ENCODE measurements around the gene CTDSP2.

CTDSP2 gene

GRCh38 chr12:57816001-57816854 lies 30.3 kb downstream of the CTDSP2 start:
- TF ChIP-seq FOXM1 (IDR thresholded peaks at IDR 0.05; ENCODE audit: borderline replicate concordance, low read depth) (no peak), CEBPB (IDR thresholded peaks at IDR 0.05) (no peak), EGR1 (IDR thresholded peaks at IDR 0.05) (no peak), CREB1 (IDR thresholded peaks at IDR 0.05; ENCODE audit: low read depth) (no peak), NFIC (IDR thresholded peaks at IDR 0.05) (no peak), YY1 (IDR thresholded peaks at IDR 0.05; ENCODE audit: low read depth) (no peak), ZBTB7A (IDR thresholded peaks at IDR 0.05; ENCODE audit: low read depth) (no peak), TAF1 (IDR thresholded peaks at IDR 0.05; ENCODE audit: low read depth) (no peak), RAD21 (IDR thresholded peaks at IDR 0.05; ENCODE audit: low read depth) (no peak), USF1 (IDR thresholded peaks at IDR 0.05) (no peak), EP300 (IDR thresholded peaks at IDR 0.05; ENCODE audit: borderline replicate concordance) (no peak), REST (IDR thresholded peaks at IDR 0.05; ENCODE audit: low read depth) (no peak), MAX (IDR thresholded peaks at IDR 0.05) (no peak), TEAD4 (IDR thresholded peaks at IDR 0.05) (no peak)

GRCh38 chr12:57815177-57816000 lies 31.1 kb downstream of the CTDSP2 start:
- TF ChIP-seq REST (IDR thresholded peaks at IDR 0.05; ENCODE audit: low read depth): no peak
- TF ChIP-seq EP300 (IDR thresholded peaks at IDR 0.05; ENCODE audit: borderline replicate concordance): no peak
- TF ChIP-seq NFIC (IDR thresholded peaks at IDR 0.05): no peak
- no peak for TF ChIP-seq TAF1 (IDR thresholded peaks at IDR 0.05; ENCODE audit: low read depth)
- TF ChIP-seq CEBPB (IDR thresholded peaks at IDR 0.05): no peak
- no peak for TF ChIP-seq TEAD4 (IDR thresholded peaks at IDR 0.05)
- no peak for TF ChIP-seq ZBTB7A (IDR thresholded peaks at IDR 0.05; ENCODE audit: low read depth)
- TF ChIP-seq EGR1 (IDR thresholded peaks at IDR 0.05): no peak
- TF ChIP-seq YY1 (IDR thresholded peaks at IDR 0.05; ENCODE audit: low read depth): no peak
- TF ChIP-seq MAX (IDR thresholded peaks at IDR 0.05): no peak
- TF ChIP-seq RAD21 (IDR thresholded peaks at IDR 0.05; ENCODE audit: low read depth): no peak
- no peak for TF ChIP-seq CREB1 (IDR thresholded peaks at IDR 0.05; ENCODE audit: low read depth)
- no peak for TF ChIP-seq TCF12 (IDR thresholded peaks at IDR 0.05; ENCODE audit: low read depth)

GRCh38 chr12:57813971-57814772 lies 32.4 kb downstream of the CTDSP2 start:
- TF ChIP-seq EP300 (IDR thresholded peaks at IDR 0.05; ENCODE audit: borderline replicate concordance): no peak
- TF ChIP-seq EGR1 (IDR thresholded peaks at IDR 0.05): no peak
- no peak for TF ChIP-seq RAD21 (IDR thresholded peaks at IDR 0.05; ENCODE audit: low read depth)
- TF ChIP-seq NFIC (IDR thresholded peaks at IDR 0.05): no peak
- no peak for TF ChIP-seq ZBTB7A (IDR thresholded peaks at IDR 0.05; ENCODE audit: low read depth)
- no peak for TF ChIP-seq USF1 (IDR thresholded peaks at IDR 0.05)
- TF ChIP-seq CREB1 (IDR thresholded peaks at IDR 0.05; ENCODE audit: low read depth): no peak
- TF ChIP-seq FOXM1 (IDR thresholded peaks at IDR 0.05; ENCODE audit: borderline replicate concordance, low read depth): no peak
- no peak for TF ChIP-seq YY1 (IDR thresholded peaks at IDR 0.05; ENCODE audit: low read depth)
- no peak for TF ChIP-seq TCF12 (IDR thresholded peaks at IDR 0.05; ENCODE audit: low read depth)

GRCh38 chr12:57813111-57813970 lies 33.2 kb downstream of the CTDSP2 start:
- no peak for TF ChIP-seq NFIC (IDR thresholded peaks at IDR 0.05)
- TF ChIP-seq FOXM1 (IDR thresholded peaks at IDR 0.05; ENCODE audit: borderline replicate concordance, low read depth): no peak
- TF ChIP-seq CREB1 (IDR thresholded peaks at IDR 0.05; ENCODE audit: low read depth): no peak
- no peak for TF ChIP-seq CEBPB (IDR thresholded peaks at IDR 0.05)
- no peak for TF ChIP-seq TAF1 (IDR thresholded peaks at IDR 0.05; ENCODE audit: low read depth)
- no peak for TF ChIP-seq TEAD4 (IDR thresholded peaks at IDR 0.05)
- no peak for TF ChIP-seq MAX (IDR thresholded peaks at IDR 0.05)
- TF ChIP-seq EP300 (IDR thresholded peaks at IDR 0.05; ENCODE audit: borderline replicate concordance): no peak
- TF ChIP-seq REST (IDR thresholded peaks at IDR 0.05; ENCODE audit: low read depth): no peak
- no peak for TF ChIP-seq RAD21 (IDR thresholded peaks at IDR 0.05; ENCODE audit: low read depth)
- TF ChIP-seq EGR1 (IDR thresholded peaks at IDR 0.05): no peak
- no peak for TF ChIP-seq YY1 (IDR thresholded peaks at IDR 0.05; ENCODE audit: low read depth)
- no peak for TF ChIP-seq TCF12 (IDR thresholded peaks at IDR 0.05; ENCODE audit: low read depth)
- TF ChIP-seq USF1 (IDR thresholded peaks at IDR 0.05): no peak

All from Ishikawa (cell line).